Breast epithelium (tissue), 3 donors: Measurements from ENCODE around the gene WSCD1.

ENCODE experiments used
- CTCF ChIP-seq, 3 donors: fragments of 450-650 bp; IDR thresholded peaks; one replicate each; pipeline ENCODE4 v1.5.1; 2016 to 2017; ENCODE audit warnings: antibody characterized with exemption in 3 of 3, mild to moderate bottlenecking in 3 of 3, moderate library complexity in 3 of 3
- POLR2A ChIP-seq: fragments of 450-650 bp; IDR thresholded peaks from one replicate; pipeline ENCODE4 v1.6.1; 2016; ENCODE audit warnings: antibody characterized with exemption, mild to moderate bottlenecking, moderate library complexity
- POLR2AphosphoS5 ChIP-seq, 3 donors: sonication (generic); formaldehyde crosslinking; IDR thresholded peaks; one replicate each; pipeline ENCODE4 v1.6.1; 2017; ENCODE audit warnings: antibody characterized with exemption in 3 of 3

- TF ChIP-seq CTCF (IDR thresholded peaks at IDR 0.05) = no peak
- TF ChIP-seq POLR2A = no peak
- TF ChIP-seq POLR2AphosphoS5 (IDR thresholded peaks at IDR 0.05) = no peak
These were observed 83.2 kb downstream of the WSCD1 start for GRCh38 chr17:6153375-6153774.
